HG03097 (cell line): ENCODE data around the gene UTP20.
A peak's percentile ranks its signal among the peaks of the same experiment; 100 is the strongest.
"Not testable (repeated sequence)": the region's sequence is repeated elsewhere in the genome, so short reads cannot be mapped to it uniquely, and the experiment has no call there.

Source experiments
- ATAC-seq: cut with Tn5 transposase; IDR thresholded peaks from one replicate; pipeline ENCODE4 v1.9.1; 2021; ENCODE audit not compliant: unreplicated experiment, low FRiP score

The UTP20 gene

DNA sequence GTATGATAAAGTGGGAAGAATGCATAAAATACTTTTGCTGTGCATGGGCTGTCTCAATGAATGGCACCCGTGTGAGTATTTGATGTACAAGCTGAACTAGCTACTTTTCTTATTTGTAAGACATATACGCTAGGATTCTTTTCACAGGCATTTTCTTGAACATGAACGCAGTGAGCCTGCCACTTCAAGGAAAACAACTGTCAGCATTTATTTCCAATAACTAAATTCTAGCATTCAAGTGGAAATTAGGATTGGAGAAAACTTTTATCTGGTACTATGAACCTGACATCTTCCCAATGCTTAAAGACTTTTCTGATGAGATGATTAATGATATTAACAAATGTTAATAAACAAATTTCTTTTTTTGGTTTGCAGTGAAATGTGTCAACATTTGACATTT is 45.7 kb downstream of the UTP20 start:
- ATAC-seq, result no peak

DNA sequence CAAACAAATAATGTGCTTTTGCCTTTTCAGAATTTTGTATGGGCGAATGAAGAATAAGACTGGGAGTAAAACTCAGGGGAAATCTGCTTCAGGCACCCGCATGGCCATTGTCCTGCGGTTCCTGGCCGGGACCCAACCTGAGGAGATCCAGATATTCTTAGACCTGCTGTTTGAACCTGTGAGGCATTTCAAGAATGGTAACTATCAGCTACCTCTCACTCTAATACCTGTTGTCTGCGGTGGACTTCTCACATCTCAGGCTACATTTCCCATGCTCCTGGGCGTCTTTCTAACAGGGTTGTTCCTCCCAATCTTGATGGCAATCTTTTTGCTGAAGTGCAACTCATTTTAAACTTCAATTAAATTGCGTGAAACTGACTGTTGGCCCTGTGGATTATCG is 47.1 kb downstream of the UTP20 start:
- no peak for ATAC-seq

DNA sequence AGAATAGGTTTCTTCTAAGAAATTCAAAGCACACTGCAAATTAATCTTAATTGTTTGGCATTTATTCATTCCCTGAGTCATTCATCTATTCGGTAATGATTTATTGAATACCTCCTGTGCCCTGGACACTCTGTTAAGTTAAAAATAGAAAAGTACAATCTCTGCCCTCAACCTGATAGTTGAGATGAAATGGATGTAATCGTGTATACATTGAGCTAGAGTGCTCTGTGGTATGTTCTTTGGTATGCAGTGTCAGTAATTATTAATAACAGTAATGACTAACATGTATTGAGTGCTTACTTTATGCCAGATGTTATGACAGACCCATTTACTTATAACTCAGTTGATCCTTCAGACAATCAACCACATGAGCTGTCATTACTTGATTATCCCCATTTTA is 47.6 kb downstream of the UTP20 start:
- no peak for ATAC-seq

DNA sequence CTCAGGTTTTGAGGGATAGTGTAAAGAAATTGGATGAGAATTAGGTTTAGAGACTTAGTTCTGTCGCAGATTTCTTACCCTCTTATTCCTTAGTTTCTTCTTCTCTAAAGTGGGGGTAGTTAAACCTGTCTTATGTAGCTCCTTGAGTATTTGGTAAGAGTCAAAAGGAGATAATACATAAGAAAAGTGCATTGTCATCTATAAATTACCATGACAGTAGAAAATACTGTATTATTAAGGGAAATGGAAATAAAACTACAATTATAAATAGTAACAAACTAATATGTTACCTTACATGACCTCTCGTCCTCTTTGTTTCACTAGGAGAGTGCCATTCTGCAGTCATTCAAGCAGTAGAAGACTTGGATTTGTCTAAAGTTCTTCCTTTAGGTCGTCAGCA is 49.0 kb downstream of the UTP20 start:
- no peak for ATAC-seq

DNA sequence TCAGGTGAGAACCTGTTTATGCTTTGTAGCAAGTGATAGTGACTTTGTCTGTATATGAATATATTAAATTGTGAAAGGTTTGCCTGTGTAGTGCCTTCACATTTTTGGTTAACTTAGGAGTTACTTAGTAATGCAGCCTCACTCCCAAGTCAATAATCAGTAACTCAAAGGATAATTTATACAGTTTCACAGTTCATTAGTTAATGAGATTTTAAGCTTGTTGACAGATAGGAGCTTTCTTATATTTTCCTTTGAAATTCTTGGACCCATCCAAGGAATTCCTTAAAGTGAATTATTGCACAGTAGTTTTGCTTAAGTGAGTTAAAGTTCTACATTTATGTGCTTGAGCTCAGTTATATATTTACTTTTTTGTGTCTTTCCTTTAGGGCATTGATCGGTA is 50.7 kb downstream of the UTP20 start:
- ATAC-seq, result no peak

DNA sequence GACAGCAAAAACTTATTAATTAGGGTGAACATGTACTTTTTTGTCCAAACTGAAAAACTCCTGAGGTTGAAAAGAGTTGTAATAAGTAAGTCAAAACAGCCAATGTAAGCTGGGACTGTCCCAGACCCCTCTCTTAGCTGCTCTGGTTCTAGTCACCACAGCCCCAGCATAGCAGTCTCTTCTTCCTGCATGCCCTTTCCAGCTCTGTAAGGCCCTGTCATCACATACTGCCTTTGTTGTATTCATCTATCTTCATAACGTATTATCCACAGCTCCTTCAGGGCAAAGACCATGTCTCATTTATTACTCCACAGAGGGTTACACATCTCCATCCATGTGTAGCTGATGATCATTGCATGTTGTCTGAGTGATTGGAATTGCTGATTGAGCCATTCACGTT is 56.5 kb downstream of the UTP20 start:
- no peak for ATAC-seq

DNA sequence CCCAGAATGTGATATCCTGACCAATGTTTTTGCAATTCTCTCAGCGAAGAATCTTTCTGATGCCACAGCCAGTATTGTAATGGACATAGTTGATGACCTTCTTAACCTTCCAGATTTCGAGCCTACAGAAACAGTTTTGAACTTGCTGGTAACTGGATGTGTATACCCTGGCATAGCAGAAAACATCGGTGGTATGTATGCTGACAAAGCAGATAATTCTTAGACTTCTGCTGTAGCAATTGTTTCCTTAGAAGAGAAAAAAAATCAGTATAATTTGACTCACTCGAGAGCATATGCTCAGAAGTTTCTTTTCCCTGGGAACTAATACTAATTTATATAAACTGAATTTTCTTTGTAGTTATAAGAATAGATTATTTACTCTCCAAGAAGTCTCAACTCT is 58.2 kb downstream of the UTP20 start:
- no peak for ATAC-seq

DNA sequence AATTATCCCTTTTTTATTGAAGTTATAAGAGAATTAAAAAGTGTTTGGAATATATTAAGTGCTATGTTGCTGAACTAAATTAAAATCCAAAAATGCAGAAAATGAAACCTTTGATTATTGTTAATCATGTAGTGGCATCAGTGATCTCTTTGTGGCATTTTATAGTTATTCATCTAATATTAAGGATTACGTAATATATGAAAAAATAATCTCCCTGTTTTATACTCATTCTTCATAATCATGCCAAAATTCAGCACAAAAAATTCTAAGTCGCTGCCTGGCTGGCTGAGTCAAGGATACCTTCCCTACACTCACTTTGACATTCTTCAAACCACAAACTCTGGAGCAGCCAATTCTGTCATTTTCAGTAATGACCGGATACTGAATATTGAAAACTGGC is 64.0 kb downstream of the UTP20 start:
- no peak for ATAC-seq

DNA sequence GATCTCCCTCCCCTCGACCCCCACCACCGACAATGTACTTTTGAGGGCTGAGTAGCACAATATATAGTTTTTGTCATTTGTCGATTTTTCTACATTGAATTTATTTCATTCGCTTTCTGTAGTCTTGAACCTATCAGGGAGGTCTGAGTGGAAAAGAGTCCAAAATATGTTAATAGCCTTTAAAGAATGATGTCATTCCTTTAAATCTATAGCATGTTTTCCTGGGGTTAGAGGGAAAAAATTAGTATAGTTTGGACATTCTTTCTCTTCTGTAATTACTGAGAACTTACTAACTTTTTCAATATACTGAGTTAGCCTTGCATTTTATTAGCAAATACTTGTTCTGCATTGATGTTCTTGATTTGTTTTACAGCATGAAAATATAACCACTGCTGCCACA is 71.8 kb downstream of the UTP20 start:
- no peak for ATAC-seq

DNA sequence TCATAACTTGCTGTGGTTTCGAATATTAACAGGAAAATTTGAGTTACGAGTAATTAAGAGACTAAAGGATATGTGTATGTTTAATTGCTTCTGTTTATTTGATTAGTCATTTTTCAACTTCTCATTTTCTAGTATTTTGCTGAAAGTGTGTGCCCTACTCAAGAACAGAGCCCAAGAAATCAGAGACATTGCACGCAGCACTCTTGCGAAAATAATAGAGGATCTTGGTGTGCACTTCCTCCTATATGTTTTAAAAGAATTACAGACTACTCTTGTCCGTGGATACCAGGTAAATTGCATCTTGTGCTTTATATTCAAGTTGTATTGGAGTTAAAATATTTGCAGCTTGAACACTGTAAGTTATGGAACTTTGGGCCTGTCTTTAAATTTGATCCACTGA is 76.9 kb downstream of the UTP20 start:
- no peak for ATAC-seq

DNA sequence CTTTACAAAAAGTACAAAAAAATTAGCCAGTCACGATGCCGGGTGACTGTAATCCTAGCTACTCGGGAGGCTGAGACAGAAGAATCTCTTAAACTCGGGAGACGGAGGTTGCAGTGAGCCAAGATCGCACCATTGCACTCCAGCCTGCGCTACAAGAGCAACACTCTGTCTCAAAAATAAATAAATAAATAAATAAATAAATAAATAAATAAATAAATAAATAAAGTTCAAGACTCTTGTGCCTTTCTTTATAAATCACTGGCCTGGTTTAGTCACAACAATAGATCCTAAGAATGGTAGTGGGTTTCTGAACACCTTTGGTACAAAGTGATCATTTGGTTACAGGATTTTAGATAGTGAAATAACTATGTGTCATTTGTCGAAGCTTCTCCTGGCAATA is 81.5 kb downstream of the UTP20 start:
- ATAC-seq, result no peak

DNA sequence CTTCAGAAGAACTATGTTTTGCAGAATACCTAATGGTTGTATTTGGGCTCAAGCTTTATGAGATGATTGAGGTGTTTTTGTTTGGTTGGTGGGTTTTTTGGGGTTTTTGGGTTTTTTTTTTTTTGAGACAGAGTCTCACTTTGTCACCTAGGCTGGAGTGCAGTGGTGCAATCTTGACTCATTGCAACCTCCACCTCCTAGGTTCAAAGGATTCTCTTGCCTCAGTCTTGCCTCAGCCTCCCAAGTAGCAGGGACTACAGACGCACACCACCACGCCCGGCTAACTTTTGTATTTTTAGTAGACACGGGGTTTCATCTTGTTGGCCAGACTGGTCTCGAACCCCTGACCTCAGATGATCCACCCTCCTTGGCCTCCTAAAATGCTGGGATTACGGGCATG is 88.1 kb downstream of the UTP20 start:
- ATAC-seq, result no peak

DNA sequence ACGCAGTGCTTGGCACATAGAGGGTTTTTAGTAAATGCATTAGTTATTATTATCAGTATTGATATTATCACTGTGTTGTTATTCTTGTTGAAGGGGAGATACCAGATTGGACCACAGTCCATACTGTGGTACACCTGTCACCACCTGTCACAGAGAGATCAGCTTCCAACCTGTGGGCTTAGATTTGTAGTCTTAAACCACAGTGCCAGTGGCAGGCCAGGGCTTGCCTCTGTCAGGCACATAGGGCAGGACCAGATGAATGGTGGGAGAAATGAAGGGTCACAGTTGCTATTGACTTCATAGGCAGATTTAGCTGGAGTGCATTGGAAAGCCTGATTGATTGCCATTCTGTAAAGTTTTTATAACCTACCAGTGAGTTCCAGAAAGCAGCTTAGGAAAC is 92.5 kb downstream of the UTP20 start:
- ATAC-seq, result no peak

DNA sequence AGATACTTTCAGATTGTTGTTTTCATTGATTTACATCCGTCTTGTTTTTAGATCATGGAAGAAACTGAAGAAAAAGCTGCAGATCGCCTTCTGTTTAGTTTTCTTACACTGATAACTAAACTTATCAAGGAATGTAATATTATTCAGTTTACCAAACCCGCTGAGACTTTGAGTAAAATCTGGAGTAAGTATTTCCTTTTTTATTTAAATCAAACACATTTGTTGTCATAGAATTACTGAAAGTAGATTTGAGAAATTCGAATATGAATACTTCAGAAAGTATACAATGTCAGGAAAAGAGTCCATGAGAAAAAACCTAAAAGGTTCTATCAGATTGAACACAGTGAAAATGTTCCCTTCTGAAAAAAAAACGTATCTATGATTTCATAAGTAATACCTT is 95.7 kb downstream of the UTP20 start:
- ATAC-seq, result no peak

DNA sequence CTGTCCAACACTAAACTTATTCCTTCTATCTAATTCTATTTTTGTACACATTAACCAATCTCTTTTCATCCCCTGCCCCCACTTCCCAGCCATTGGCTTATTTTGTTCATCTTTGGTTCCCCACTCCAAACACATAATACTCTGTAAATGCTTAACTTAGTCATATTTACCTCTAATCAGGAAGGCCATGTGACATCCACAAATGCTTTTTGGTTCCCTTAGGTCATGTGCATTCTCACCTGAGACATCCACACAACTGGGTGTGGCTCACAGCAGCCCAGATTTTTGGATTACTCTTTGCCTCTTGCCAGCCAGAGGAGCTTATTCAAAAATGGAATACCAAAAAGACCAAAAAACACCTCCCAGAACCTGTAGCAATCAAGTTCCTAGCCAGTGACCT is 99.2 kb downstream of the UTP20 start:
- no peak for ATAC-seq

DNA sequence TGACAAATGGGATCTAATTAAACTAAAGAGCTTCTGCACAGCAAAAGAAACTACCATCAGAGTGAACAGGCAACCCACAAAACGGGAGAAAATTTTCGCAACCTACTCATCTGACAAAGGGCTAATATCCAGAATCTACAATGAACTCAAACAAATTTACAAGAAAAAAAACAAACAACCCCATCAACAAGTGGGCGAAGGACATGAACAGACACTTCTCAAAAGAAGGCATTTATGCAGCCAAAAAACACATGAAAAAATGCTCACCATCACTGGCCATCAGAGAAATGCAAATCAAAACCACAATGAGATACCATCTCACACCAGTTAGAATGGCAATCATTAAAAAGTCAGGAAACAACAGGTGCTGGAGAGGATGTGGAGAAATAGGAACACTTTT is 111.3 kb downstream of the UTP20 start:
- not testable (repeated sequence) for ATAC-seq

DNA sequence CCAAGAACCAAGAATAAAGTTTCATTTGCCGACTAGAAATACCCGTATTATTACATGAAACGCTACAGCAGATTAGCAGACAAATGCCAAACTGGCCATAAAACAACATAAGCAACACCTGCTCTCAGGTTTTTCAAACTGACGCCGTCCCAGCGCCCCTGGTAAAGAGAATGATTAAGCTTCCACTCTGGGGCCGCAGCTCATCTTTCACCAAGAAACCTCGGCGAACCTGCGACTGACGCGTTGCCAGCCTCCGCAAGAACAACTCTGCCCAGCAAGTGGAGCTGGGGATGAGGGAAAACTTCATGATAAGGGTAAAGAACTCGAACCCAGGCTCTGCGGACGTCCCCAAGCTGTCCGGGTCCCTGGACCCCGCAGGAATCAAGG is 127.1 kb downstream of the UTP20 start:
- ATAC-seq, result peak; percentile 19

DNA sequence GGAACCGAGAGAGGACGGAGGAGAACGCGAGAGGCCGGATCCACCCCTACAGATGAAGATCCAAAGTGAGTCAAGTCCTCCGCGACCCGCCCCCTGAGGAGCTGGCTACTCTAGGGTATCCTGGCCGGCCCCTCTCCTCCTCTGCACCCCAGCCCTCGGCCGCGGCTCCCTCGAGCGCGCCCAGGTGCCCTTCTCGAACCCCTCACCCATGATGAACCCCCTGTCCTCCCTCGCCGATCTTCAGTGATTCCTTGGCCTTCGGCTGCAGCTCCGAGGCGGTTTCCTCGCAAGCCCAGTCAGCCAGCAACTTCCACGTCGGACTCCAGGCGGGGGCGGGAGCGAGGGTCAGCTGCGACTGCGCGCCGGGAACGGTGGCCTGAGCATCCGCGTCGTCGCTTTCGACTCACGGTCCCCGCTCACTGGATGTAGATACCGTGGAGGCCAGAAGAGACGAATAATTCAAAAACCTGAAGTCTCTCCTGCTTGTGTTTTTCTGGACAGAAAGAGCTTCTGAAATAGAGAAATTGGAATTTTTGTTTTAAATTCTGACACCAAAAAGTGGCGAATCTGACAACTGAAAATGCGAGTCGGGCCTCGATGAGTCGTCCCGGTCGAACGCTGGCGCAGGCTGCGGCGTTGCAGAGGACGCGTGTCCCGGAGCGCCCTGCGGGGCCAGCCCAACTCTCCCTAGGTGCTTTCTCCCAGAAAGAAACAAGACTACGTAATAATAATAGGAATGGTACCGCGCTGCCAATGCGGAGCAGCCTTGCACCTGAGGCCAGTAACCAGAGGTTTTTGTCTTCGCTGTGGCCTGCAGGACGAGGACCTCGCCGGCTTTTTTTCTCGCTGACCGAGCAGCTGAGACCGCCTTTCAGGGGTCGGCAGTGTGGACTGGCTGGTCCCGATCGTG is 127.8 kb downstream of the UTP20 start, which contains the start of gene ARL1:
Gene ARL1 (minus strand): TSS at position 337 of the 910 bp plus-strand sequence. CDS start 127 bp downstream, at position 210.
- peak; percentile 68 for ATAC-seq

DNA sequence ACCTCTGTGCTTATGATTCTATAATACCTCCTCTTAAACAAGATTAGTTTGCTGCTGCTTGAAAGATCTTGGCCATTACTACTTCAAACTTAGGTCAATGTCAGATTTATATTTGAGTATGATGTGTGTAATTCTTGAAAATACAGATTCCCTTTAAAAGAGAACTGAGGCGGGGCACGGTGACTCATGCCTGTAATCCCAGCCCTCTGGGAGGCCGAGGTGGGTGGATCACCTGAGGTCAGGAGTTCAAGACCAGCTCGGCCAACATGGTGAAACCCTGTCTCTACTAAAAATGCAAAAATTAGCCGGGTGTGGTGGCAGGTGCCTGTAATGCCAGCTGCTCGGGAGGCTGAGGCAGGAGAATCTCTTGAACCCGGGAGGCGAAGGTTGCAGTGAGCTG is 130.3 kb downstream of the UTP20 start:
- ATAC-seq, result not testable (repeated sequence)

DNA sequence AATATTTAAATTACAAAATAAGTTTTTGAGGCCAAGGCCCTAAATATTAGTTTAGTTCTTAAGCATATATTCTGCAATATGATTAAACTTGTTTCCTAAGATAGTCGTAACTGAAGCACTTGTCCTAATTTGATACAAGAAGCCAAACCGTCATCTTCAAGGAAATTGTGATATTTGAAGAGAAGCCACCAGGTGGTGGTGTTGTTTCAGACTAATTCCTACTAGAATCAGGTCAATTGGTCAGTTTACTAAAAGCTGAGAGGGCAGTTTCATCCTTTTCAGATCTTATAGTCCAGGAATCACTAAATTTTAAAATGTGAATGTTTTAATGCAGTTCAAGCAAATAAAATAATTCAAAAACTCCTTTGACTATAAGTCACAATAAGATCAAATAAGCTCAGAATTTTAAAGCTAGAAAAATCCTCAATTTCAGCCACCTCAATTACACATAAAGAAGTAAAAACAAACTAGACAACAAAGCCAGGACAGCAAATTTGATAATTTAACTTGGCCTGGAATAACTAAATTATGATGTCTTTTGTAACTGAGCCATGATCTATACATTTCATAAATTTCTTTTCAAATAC is 134.7 kb downstream of the UTP20 start:
- ATAC-seq, result no peak

DNA sequence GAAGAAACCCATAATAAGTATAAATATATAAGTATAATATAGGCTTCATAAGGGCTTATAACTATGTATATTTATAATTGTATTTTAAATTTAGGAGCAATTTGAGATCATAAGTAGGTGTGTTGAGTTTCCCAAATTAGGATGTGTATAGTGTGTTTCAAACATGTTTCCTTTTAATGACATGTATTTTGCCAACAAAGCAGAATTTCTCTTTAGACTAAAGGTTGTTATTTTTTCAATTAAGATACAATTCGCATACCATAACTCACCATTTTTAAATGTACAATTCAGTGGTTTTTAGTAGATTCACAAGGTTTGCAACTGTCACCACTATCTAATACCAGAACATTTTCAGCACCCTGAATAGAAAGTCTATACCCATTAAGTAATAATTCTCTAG is 135.3 kb downstream of the UTP20 start:
- ATAC-seq, result no peak

DNA sequence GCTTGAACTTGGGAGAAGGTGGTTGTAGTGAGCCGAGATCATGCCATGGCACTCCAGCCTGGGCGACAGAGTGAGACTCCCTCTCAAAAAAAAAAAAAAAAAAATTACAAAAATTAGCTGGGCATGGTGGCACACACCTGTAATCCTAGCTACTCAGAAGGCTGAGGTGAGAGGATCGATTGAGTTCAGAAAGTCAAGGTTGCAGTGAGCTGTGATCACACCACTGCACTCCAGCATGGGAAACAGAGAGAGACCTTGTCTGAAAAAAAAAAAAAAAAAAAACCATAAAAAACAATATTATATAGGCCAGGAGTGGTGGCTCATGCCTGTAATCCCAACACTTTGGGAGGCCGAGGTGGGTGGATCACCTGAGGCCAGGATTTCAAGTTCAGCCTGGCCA is 142.2 kb downstream of the UTP20 start:
- ATAC-seq, result not testable (repeated sequence)
